HuH-7.5 (cell line): ENCODE results near the gene FKRP.
A peak's percentile ranks its signal among the peaks of the same experiment; 100 is the strongest.

Experiments used
- DNase-seq: peaks from one replicate; pipeline ENCODE4 v3.0.0; 2011; ENCODE audit warnings: low spot score

Gene FKRP

DNA sequence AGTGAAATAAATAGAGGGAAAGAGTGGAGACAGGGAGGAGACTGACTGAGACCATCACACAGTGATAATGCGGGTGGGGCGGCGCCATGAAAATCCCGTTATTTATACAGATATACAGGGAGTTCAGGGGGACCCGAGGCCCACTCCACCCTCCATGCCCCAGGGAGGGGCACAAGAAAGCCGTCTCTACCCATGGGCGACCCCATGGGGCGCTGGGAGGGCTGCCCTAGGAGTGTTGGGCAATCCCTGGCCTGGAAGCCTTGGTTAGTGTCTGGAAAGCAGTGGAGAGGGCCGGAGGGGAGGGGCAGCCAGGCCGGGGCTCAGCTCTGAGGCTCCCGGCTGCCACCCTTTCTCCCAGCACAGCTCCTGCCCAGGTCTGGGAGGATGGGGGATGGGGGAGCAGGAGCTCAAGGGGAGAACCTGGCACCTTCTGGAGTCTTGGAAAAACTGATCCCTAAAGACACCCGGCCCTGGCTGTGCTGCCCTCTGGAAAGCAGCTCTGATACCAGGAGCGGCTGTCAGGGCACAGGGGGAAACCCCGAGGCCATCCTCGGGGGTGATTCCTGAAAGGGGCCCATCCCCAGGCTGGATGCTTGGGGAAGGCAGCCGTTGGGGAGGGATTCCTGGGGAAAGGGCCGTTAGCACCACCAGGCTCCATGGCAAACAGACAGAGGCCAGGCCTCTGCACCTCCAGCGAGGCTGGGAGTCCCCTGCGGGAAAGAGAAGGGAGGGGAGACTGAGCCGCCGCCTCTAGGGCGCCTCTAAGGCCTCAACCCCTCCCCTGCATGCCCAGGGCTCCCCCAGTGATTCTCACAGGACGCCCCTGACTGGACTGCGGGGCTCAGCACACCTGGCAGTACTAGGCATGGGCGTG lies 26.0 kb upstream of the FKRP start:
- no peak for DNase-seq

DNA sequence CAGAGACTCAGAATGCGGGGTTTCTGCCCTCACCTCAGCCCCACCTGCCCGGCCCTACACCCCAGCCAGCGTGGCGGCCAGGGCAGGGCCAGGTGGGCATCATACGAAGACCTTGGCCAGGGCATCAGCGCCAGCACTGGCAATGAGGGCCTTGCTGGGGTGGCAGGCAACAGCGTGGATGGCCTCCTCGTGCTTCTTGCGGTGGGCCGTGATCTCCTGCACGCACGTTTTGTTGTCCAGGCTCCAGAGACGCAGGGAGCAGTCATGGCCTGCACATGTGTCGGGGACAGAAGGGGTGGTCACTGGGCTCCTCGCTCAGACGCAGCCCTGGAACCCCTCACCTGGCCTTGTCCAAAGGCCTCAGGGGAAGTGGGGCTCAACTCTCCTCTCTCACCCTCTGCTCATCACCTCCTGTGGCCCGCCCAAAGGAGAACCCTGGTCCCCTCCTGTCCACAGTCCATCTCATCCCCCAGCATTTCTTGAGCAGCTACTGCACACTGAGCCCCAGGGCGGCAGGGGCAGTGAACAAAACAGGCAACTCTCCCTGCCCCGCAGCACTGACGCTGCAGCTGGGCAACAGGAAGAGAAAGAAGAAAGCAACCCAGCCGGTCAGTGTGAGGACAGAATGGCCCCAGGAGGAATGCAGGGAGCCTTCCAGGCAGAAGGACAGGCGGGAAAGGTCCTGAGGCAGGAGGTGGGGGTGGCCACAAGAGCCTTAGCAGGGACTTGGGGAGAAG lies 25.2 kb upstream of the FKRP start:
- DNase-seq: no peak

DNA sequence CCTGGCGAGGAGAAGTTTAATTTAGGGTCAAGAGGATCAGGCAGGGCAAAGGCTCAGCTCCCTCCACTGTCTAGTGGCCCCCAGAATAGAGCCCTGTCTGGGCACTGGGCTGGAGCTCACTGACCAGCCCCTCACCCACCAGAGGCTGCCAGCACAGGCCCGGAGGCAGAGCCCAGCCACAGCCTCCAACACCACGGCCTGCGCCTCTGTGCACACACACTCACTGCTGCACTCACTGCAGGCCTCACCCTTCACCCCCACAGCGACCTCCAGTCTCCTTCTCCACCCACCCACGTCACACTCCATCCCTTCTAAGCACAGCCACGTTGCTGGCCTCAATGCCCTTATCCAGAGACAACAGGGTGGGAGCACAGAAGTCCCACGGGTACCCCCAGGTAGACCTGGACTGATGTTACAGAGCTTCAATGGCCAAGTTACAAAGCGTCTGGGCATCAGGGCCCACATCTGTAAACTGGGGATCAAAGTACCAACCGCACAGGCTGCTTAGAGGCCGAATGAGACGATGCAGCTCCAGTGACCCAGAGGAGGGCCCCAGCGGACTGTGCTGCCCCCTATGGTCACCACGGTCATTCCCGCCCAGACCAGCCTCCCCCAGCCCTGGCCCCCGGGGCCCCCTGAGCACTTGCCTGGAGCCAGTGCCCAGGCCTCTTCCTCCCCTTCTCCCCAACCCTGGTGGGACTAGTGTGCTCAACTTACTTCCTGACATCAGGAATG lies 24.4 kb upstream of the FKRP start:
- DNase-seq: peak; percentile 75

DNA sequence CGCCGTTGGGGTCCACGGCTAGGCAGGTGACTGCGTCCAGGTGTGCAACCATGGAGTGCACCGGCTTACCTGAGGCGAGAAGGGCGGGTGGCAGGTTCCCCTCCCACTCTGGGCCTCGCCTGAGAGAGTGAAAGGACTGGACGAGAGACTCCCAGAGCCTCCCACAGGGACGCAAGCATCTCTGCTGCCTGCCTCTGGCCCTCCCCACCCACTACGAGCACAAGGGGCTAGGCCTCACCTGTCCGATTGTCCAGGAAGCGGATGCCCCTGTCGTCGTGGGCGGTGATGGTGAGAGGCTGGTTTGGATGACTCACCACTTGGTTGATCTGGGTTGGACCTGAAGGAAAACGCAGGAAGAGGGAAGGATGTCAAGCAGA lies 23.9 kb upstream of the FKRP start:
- DNase-seq: no peak

DNA sequence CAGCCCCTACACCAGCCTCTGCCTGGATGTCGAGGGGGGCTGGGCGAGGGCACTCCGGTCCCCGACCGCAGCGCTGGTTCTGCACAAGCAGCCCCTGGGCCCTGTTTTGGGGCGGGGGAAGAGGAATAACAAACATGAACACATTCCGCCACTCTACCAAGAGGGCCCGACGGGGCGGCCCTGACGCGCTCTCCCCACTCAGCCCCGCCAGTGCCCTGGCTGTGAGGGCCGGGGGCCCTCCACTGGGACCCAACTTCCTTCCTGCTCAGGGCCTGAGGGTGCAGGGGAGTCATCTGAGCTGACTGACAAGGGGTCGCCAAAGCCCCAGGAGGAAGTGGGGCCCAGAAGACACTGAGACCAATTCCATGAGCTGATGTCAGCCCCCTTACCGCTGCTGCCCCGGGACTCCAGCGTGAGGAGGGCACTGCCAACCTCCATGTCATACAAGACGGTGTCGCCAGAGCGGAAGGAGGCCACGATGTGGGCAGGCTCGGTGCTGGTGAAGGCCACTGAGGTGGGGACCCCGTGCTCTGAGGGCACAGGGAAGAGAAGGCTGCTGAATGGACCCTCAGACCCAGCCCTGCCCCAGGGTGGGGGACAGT lies 23.3 kb upstream of the FKRP start:
- no peak for DNase-seq

DNA sequence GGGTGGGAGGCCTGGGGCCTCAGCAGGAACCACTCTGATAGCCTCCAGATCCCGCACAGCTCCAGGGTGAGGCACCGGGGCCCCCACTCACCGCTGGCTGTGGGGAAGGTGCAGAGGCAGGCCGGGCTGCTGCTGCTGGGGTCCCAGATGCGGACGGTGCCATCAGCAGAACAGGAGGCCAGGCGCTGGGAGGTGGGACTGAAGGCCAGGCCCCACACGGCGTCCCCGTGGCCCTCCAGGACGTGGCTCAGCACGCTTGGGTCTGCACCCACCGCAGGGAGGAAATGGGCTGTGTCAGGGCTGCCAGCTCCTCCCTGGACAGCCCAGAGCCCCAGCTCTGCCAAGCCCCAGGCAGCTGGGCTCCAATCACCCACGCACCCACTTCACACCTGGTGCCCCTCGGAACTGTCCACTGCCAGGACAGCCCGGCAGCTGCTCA lies 22.8 kb upstream of the FKRP start:
- DNase-seq: no peak

DNA sequence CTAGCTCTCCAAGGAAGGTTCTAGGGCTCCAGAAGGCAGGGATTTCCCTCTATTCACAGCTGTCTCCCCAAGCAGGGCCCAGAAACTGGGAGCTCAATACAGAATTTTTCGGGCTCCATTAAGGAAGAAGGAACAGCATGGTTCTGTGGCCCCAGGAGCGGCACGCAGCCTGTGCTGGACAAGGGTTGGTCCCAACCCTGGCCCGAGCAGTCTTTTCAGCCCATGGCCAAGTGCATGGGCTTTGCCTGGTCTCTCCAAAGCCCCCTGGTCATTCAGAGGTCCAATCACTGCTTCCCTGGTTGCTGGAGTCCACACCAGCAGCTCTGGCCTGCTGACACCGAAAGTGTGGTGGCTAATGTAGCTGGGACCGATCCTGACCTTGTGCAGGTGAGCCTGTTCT lies 22.4 kb upstream of the FKRP start:
- DNase-seq: no peak

DNA sequence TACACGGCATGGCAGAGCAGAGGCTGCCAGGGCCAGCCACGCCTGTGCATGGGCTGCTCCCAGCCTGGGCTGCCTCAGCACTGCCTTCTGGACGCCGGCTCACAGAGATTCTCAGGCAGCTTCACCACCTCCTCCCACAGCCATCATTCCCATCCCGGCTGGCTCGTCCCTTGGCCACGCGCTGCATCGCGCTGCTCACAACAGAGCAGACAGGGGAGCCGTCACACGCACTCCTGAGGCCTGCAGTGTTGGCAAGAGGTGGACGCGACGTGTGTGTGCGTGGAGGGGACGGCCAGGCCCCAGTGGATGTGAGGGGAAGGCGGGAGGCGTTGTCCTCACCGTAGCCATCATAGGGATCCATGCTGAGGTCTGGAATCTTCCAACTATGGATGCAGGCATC lies 21.4 kb upstream of the FKRP start:
- DNase-seq: no peak

DNA sequence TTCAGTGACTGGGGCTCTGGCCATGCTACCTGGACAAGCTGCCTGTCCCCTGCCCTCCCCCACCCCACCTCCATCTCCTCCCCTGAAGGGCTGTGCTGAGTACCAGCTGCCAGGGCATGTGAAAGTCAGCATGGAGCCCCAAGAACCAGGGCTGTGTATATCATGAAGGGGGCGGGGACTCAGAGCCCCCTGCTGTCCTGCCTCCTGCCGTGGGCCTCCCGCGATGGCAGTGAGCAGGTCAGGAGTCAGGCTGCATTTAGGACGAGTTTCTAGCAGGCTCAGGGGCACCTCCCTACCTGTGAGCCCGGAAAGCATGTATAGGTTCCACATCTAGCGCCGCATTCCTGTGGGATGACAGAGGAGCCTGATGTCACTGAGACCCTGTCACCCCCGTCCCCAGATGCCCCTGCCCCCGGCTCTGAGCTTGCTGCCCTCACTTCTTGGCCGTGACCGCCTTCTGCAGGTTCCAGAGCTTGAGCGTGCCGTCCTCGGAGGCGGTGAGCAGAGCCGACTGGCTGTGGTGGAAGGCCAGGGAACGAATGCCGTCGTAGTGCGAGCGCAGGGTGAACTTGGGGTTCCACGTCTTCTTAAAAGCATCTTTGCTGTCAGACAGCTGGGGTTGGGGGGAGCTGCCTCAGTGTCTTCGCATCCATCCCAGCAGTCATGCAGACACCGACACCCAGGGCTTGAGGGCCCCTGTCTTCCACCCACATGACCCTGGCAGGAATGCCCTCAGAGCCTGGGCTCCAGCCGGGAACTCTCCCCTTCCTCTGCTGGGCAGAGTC lies 20.6 kb upstream of the FKRP start:
- DNase-seq: no peak

DNA sequence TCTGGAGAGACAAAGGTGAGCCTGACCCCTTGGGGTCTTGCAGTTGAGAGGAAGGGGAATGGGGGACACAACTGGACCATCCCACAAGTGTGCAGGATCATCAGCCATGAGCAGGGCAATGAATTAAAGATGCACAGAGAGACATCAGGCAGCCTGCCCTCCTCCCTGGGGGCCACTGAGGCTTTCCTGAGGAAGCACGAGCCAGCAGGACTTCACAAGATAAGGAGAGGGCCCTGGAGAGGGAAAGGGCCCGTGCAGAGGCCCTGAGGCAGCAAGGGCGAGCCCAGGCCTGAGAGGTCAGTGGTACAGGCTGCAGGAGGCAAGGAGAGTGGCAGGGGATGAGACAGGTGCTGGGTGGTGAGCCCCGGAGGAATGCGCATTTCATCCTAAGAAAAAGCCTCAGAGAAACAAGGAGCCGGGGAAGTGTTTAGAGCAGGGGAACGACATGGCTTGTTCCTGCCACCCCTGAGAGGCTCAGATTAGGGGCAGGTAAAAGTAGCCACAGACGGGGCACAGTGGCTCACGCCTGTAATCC lies 19.9 kb upstream of the FKRP start:
- no peak for DNase-seq

DNA sequence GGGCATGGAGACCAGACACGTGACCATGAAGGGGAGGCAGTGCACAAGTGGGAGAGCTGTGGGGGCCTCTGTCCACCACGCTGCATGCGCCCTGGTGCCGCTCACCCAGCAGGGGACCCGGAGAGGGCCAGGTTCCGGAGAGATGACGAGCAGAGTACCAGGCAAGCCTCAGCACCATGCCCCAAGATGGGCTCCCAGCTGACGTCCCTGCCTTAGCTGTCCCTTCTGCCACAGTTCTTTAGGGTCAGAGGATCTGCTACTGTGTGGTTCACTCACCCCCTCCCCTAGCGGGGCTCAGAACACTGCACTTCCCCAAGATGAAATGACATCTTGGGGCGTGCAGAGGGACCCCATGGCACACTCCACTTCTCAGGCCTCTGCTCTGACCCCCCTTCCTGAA lies 19.3 kb upstream of the FKRP start:
- DNase-seq: no peak

DNA sequence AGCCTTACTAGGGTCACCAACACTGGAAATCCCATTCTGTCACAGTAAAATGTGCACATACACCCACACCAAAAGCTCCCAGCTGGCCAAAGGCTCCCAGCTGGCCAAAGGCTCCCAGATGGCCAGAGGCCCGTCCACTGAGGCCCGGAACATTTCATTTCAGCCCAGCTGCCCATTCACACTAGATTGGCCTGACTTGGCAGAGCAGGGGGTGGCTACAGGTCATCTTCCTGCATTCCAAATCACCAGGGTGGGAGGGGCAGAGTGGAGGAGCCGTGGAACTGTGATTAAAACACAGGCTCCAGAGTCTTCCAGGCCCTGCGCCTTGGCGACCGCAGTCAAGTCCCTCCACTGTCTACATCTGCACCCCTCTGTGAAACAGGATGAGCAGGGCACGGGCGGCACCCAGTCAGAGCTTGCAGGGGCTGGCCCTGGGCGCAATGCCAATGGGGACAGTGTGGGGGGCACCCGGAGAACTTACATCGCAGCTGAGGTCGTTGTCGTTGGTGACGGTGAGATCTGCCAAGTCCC lies 18.8 kb upstream of the FKRP start:
- no peak for DNase-seq

DNA sequence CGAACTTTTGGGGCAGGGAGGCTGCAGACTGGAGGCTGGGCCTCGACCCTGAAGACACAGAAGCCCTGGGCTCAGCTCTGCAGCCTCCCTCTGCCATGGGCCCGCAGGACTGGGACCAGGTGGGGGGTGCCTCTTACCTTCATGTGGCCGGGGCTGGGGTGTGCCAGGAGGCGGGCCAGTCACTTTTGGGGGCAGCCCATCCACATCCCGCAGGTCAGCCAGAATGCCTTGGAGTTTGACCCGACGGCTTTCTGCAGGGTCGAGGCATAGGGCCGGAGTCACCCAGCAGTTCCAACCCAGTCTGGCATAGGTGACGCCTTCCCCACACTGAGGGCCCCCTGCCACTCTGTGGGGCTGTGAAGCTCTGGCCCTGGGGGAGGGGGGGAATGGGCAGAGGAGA lies 18.1 kb upstream of the FKRP start:
- DNase-seq: no peak

DNA sequence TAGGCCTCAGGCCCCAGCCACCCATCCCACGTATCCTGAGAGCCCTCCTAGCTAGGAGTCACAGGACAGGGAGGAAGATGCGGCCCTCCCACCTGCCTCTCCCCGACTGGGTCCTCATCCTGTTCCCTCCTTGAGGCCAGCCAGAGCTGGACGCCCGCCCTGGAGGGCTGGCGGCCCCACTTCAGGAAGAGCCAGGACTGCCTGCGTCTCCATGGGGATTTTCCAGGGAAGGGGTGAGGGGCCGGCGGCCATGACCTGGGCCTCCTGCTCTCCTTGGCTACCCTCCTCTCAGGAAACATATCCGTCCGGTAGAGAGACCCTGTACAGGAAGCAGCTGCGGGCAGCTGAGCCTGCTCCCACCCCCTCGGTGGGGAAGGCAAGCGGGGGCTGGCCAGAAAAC lies 17.6 kb upstream of the FKRP start:
- DNase-seq: no peak

DNA sequence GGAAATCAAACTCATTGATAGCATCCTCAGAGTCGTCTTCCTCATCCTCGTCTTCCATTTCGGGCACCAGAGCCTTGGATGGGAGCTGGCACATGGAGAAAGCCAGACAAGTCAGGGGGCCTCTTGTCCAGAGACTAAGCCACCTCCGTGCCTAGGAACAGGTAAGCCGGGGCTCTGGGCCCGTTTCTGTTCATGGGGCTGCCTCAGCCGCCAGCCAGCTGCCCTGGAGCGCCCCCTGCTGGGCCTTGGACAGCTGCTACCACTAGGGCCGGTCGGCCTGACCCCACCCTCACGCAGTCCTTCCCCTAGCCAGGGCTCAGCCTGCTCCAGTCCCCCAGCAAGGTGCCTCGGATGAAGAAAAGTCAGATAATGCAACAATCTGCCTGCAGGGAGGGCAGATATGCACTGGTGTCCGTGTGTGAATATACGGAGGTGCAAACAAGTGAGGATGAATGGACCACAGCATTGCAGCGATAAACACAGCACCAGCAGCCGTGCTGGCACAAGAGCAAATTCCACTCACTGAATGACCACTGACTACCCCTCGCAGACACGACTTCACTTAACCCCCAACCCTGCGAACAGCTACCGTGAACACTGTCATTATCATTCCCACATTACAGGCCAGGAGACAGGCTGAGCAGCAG lies 17.0 kb upstream of the FKRP start:
- peak; percentile 97 for DNase-seq

DNA sequence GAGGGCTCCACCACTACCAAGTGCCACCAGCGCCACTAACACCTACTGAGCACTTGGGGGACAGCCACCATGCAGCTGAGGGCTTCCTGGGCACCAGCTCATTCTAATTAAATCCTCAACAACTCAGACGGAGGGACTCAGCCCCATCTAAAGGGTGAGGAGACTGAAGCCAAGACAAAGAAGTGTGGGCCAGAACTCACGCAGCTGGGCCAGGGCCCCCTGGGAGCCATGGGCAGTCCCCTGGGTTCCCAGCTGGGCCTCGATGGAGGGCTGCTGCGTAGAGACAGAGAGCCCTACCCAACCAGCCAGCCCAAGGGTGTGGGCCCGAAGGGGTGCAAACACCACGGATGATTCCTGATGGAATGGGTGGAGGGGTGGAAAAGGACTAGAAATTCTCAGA lies 16.2 kb upstream of the FKRP start:
- no peak for DNase-seq

DNA sequence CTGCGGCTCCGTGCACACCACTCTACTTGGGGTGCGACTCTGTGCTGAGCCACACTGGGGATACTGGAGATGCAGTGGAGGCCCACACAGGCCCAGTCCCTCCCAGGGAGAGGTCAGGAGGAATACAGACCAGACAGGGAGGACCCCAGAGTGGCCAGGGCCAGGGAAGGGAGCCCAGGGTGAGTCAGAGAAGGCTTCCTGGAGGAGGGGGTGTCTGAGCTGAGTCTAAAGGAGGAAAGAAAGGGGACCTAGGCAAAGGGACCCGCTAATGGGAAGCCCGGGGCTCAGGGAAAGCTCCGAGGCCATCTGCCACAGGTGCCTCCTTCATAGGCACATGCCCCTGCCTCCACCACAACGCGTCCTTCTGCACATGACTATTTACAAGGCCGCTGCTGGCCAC lies 15.7 kb upstream of the FKRP start:
- DNase-seq: no peak

DNA sequence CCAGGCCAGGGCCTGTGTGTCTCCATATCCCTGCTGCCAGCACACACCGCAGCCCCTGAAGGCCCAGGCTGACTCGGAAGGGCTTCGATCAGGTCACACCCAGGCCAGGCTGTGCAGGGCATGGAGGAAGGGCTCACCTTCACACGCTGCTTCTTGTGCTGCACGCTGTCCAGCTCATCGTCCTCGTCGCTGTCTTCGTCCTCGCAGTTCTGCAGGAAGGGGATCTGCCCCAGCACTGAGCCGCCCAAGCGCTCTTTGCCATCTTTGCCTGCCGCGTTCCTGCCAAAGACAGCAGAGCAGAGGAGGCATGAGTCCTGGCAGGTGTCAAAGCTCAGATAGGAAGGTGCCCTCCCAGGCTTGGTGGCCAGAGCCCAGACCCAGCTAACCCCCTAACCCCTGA lies 15.3 kb upstream of the FKRP start:
- DNase-seq: no peak

DNA sequence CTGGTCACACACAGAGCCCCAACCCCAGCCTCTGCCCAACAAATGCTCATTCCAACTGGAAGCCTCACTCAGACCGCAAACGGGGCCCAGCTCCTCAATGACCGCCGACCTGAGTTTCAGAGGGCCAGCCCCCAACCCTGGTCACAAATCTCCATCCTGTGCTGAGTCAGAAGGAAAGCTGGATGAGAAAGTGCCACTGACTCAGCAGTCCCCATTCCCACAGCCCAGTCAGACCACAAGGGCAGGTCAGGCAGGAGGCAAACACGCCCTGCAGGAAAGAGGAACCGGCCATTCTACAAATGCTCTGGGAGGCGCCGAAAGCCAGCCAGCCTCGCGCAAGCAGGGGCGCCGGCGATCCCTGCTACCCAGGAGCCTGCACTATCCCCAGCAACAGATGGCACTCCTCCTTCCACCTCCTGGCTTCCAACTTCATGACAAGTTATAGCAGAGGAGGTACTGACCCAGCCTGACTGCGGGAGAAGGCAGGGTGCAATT lies 14.8 kb upstream of the FKRP start:
- no peak for DNase-seq

DNA sequence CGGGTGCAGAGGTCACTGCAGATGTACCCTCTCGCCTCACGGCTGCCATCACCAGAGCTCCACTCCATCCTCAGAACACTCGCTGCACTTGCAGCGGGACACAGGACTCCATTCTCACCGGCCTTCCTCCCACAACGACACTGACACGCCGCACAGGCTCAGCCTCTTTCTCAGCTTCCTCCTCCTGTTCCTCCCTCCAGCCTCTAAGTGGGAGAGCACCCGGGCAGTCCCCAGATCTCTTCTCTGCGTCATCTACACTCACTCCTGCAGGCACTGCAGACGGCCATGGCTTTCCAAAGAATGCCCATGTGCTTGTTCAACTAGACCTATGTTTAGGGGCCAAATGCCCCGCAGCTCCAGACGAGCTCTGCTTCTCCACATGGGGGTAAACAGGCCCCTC lies 14.3 kb upstream of the FKRP start:
- DNase-seq: no peak
